K562 (cell line): Measurements from ENCODE around the gene PSD2. TPM values are rescaled to one million over a fixed set of nuclear protein-coding genes. Genes with fewer than 3 reads are reported as not detected.

Experiments
- MGA ChIP-seq: fragments of 450-650 bp; IDR thresholded peaks from 2 replicates; pipeline ENCODE4 v1.6.1; 2016; ENCODE audit warnings: mild to moderate bottlenecking, moderate library complexity
- TEAD4 ChIP-seq, 2 experiments: sonication (generic) in 1 of 2; formaldehyde crosslinking in 1 of 2; IDR thresholded peaks; 2 replicates each; pipeline versions ENCODE4 v1.6.1 to v1.8.0; 2012 to 2022; ENCODE audit warnings: borderline replicate concordance in 1 of 2, inconsistent platforms in 1 of 2, low read length in 1 of 2, mild to moderate bottlenecking in 1 of 2, missing genetic modification reagents in 1 of 2
- polyA plus RNA-seq, 8 experiments: library from polyadenylated mRNA; depleted of rRNA in 4 of 8; stranded (reverse) in 5 of 8; unstranded in 3 of 8; fragments of >200 nt; fragmentation: Nextera tagmentation in 2 of 8; fragmentation: Illumina TruSeq in 1 of 8; extraction: Ambion mirVana in 2 of 8; extraction: Trizol in 1 of 8; gene quantifications; 2 replicates each; pipeline versions ENCODE4 v1.2.1 to v1.2.3, GENCODE V29; 2011 to 2014; ENCODE audit warnings: inconsistent platforms in 1 of 8, missing spikeins in 1 of 8
- total RNA-seq, 7 experiments: library from RNA; depleted of rRNA in 6 of 7; stranded (reverse); fragments of >200 nt in 6 of 7; fragmentation: Illumina TruSeq in 2 of 7; extraction: Trizol in 2 of 7; gene quantifications; 2 replicates each; pipeline versions ENCODE4 v1.2.1 to v1.2.3, GENCODE V29; 2011 to 2021; ENCODE audit warnings: low replicate concordance in 1 of 7

Gene PSD2
- total and polyA plus RNA-seq, 9 of the 15 experiments (the other 6 are each of a cell fraction or from before 2014, with no cell fraction given) = 0.01 to 0.09 (median 0.04) TPM; not detected in 4

- TF ChIP-seq TEAD4 (IDR thresholded peaks at IDR 0.05; ENCODE audit: low read length) (no peak), TEAD4 (CRISPR knock-in tag; IDR thresholded peaks at IDR 0.05; ENCODE audit: borderline replicate concordance) (no peak), MGA (no peak)
These were observed 26.1 kb upstream of the PSD2 start (continued) for GRCh38 chr5:139769477-139769876.
